DND-41 (cell line): ENCODE data around the gene COL4A2.

ENCODE experiments used
- ATAC-seq: fragments of 200-7000 bp; cut with Tn5 transposase; 3 replicates; pipeline ENCODE4 v1.9.1; 2021; ENCODE audit warnings: low read depth; ENCODE audit not compliant: insufficient read depth
- DNase-seq: peaks from one replicate; pipeline ENCODE4 v3.0.0-alpha.2; 2020
- H2AFZ ChIP-seq: 2 replicates; pipeline ENCODE4 v1.6.0; 2012; ENCODE audit warnings: low read depth, low read length
- H3K27ac ChIP-seq: 2 replicates; pipeline ENCODE4 v1.5.1; 2012; ENCODE audit warnings: low read length, inconsistent platforms
- H3K27me3 ChIP-seq: fragments of 200-600 bp; sonication (generic); 2 replicates; pipeline ENCODE4 v1.6.0; 2012; ENCODE audit warnings: low read length, mild to moderate bottlenecking, inconsistent platforms; ENCODE audit not compliant: insufficient read depth, poor library complexity
- H3K36me3 ChIP-seq: 2 replicates; pipeline ENCODE4 v1.5.1; 2012; ENCODE audit warnings: low read length, inconsistent platforms; ENCODE audit not compliant: insufficient read depth
- H3K4me1 ChIP-seq: 2 replicates; pipeline ENCODE4 v1.5.1; 2012; ENCODE audit warnings: mild to moderate bottlenecking, low read length; ENCODE audit not compliant: insufficient read depth
- H3K4me2 ChIP-seq: 2 replicates; pipeline ENCODE4 v1.6.0; 2012; ENCODE audit warnings: mild to moderate bottlenecking, moderate library complexity, low read length, inconsistent platforms; ENCODE audit not compliant: insufficient read depth
- H3K4me3 ChIP-seq, 2 experiments: fragments of 200-600 bp in 1 of 2; shearing (Covaris generic) in 1 of 2; 2 replicates each; pipeline ENCODE4 v1.5.1; 2012 to 2016; ENCODE audit warnings: inconsistent platforms in 2 of 2, low read length in 2 of 2, mild to moderate bottlenecking in 2 of 2, low read depth in 1 of 2, moderate library complexity in 1 of 2
- H3K79me2 ChIP-seq: 2 replicates; pipeline ENCODE4 v1.6.0; 2012; ENCODE audit warnings: low read length, inconsistent platforms; ENCODE audit not compliant: insufficient read depth
- H3K9ac ChIP-seq: 2 replicates; pipeline ENCODE4 v1.6.0; 2012; ENCODE audit warnings: low read depth, mild to moderate bottlenecking, inconsistent platforms, low read length, moderate library complexity
- H3K9me3 ChIP-seq: 2 replicates; pipeline ENCODE4 v1.5.1; 2012; ENCODE audit warnings: low read length, moderate library complexity, mild to moderate bottlenecking, inconsistent platforms; ENCODE audit not compliant: insufficient read depth, severe bottlenecking
- H4K20me1 ChIP-seq: 2 replicates; pipeline ENCODE4 v1.6.0; 2012; ENCODE audit warnings: low read length; ENCODE audit not compliant: insufficient read depth
- CTCF ChIP-seq: IDR thresholded peaks from 2 replicates; pipeline ENCODE4 v1.5.1; 2012; ENCODE audit warnings: borderline replicate concordance, low read length, moderate library complexity, mild to moderate bottlenecking; ENCODE audit not compliant: poor library complexity, severe bottlenecking; ENCODE audit errors: extremely low read depth
- EZH2 ChIP-seq: IDR thresholded peaks from 3 replicates; pipeline ENCODE4 v1.6.1; 2012; ENCODE audit warnings: borderline replicate concordance, low read depth, mild to moderate bottlenecking, moderate library complexity, low read length, inconsistent platforms; ENCODE audit not compliant: severe bottlenecking

Gene COL4A2

DNA sequence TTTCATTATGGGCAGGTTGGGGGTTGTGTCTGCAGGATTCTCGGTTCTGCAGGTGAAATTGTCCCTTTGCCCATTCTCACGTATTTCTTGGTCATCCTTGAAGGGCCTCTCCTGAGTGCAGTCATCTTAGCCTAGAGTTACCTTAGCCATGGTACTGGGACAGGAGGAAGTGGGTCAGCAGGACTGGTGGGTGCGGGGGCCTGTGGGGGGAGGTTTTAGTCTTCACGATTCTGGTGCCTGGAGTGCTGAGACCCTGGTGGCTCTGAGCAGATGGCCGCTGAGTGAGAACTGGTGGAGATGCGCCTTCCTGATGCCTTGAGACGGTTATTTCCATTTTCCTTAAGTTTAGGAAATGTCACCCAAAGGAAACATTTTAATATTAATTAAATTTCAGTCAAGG is 11.8 kb downstream of the COL4A2 start:
- H3K79me2 ChIP-seq: no peaks in the 10 kb centered on the region
- no peak overlapping the region for H2AFZ ChIP-seq
- H3K36me3 ChIP-seq: no peaks in the 10 kb centered on the region
- H3K9me3 ChIP-seq: no peaks in the 10 kb centered on the region
- H4K20me1 ChIP-seq: peaks cover 6% of the 10 kb centered on the region; the same call in 1 of the 2 replicates
- peaks cover 39% of the 10 kb centered on the region for H3K27me3 ChIP-seq
- no peak overlapping the region for H3K4me2 ChIP-seq
- ATAC-seq (no peak), DNase-seq (no peak)
- H3K27ac ChIP-seq: no peak overlapping the region
- TF ChIP-seq CTCF (no peak), EZH2 (no peak)
- H3K9ac ChIP-seq: no peak overlapping the region
- H3K4me3 ChIP-seq: no peak overlapping the region
- no peaks in the 10 kb centered on the region; the same call in 1 of the 2 replicates for H3K4me1 ChIP-seq

DNA sequence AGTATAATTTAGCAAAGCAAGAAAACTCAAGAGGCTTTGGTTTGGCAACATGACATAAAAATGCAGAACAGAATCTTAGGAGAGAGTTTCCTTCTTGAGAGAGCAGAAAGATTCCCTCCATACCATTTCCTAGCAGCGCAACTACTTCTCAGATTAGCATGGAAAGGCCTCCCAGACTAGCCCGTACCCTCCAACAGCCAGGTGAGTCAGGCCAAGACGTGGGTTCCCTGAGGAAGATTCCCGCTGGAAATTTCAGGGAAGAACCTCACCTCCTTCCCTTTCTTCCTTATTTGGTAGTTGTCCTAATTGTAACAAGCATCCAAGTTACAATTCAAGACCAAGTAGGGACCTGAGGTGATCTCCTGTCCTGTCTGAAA is 12.3 kb downstream of the COL4A2 start:
- Histone ChIP-seq H2AFZ (no peak overlapping the region), H3K79me2 (no peaks in the 10 kb centered on the region), H4K20me1 (peaks cover 6% of the 10 kb centered on the region; the same call in 1 of the 2 replicates), H3K4me2 (no peak overlapping the region), H3K27me3 (peaks cover 42% of the 10 kb centered on the region), H3K9me3 (no peaks in the 10 kb centered on the region), H3K27ac (no peak overlapping the region), H3K4me3 (no peak overlapping the region), H3K9ac (no peak overlapping the region), H3K36me3 (no peaks in the 10 kb centered on the region), H3K4me1 (no peaks in the 10 kb centered on the region; the same call in 1 of the 2 replicates)
- ATAC-seq: no peak
- TF ChIP-seq CTCF: no peak
- TF ChIP-seq EZH2: no peak
- no peak for DNase-seq

DNA sequence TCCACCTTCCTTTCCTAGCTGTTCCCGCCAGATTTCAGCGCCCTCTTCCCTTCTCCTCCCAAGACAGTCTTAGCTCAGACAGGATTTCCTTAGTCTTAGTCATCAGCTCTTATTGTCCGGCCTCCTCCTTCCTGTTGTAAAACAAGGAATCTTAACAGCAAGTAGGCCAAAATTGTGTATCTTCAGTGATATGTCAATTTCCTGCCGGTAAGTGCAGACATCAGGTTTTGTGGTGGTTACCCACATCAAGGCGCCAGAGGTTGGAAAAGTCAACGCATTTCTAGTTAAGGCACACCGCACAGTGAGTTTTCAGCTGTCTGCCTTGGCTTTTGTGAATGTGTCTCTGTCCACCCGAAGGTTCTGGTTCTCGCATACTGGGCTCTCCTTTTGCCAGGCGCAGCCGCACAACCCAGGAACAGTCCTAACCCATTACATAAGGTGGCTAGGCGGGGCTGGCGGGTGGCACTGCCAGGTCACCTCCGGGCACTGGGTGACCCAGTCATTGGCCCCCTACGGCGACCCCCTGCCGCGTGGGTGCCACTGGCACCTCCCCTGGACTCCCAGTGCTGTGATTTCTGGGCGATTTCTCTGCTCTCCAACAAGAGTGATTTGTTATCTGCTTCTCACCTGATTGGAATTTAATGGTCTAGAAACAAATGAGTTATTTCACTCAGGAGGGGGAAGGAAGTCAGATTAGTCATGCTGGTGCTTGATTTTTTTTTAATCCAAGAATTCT is 12.9 kb downstream of the COL4A2 start:
- ATAC-seq (peak; percentile 80), DNase-seq (peak; percentile 38)
- Histone ChIP-seq H3K4me1 (no peaks in the 10 kb centered on the region; the same call in 1 of the 2 replicates), H3K4me2 (no peak overlapping the region), H3K4me3 (no peak overlapping the region), H3K9me3 (no peaks in the 10 kb centered on the region), H3K27me3 (peaks cover 42% of the 10 kb centered on the region), H3K27ac (no peak overlapping the region), H2AFZ (no peak overlapping the region), H3K9ac (no peak overlapping the region), H3K36me3 (no peaks in the 10 kb centered on the region), H3K79me2 (no peaks in the 10 kb centered on the region), H4K20me1 (peaks cover 6% of the 10 kb centered on the region; the same call in 1 of the 2 replicates)
- TF ChIP-seq EZH2 (no peak), CTCF (no peak)
